ENCODE data around the gene DDX10. TPM values are rescaled to one million over a fixed set of nuclear protein-coding genes. Genes with fewer than 3 reads are reported as not detected.

The DDX10 gene
- total and polyA plus RNA-seq, 9 donors = 13.1 to 34.3 (median 25.7) TPM

DNA sequence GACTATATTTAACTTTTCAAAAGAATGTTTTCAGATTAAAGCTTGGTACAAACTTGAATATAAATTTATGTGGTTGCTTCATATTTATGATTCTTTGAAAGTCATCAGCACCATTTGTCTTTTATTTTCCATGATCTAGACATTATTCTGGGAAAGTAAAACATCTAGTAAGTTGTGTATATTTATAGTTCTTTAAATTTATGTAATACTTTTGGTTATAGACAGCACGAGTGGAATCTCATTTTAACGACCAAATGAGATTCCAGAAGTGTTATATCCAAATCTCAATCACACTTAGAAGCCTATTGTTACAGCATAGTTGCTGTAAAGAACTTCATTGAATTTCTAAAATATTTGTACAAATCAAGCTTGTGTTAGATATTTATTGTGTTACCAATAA, 212.3 kb downstream of the DDX10 start:
- Histone ChIP-seq H3K27ac (no peak overlapping the region), H3K4me1 (ENCODE audit: insufficient read depth) (no peaks in the 10 kb centered on the region), H3K9me3 (no peaks in the 10 kb centered on the region), H3K36me3 (no peaks in the 10 kb centered on the region), H3K27me3 (no peaks in the 10 kb centered on the region), H3K4me3 (no peak overlapping the region)
- 39 to 56% (median 49%) methylated on average over 2 of the region's 2 CpGs for WGBS, 3 donors
- no peak for DNase-seq
- no peak for TF ChIP-seq EP300 (IDR thresholded peaks at IDR 0.05)
- TF ChIP-seq, protein P1, sequence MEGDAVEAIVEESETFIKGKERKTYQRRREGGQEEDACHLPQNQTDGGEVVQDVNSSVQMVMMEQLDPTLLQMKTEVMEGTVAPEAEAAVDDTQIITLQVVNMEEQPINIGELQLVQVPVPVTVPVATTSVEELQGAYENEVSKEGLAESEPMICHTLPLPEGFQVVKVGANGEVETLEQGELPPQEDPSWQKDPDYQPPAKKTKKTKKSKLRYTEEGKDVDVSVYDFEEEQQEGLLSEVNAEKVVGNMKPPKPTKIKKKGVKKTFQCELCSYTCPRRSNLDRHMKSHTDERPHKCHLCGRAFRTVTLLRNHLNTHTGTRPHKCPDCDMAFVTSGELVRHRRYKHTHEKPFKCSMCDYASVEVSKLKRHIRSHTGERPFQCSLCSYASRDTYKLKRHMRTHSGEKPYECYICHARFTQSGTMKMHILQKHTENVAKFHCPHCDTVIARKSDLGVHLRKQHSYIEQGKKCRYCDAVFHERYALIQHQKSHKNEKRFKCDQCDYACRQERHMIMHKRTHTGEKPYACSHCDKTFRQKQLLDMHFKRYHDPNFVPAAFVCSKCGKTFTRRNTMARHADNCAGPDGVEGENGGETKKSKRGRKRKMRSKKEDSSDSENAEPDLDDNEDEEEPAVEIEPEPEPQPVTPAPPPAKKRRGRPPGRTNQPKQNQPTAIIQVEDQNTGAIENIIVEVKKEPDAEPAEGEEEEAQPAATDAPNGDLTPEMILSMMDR (IDR thresholded peaks at IDR 0.05) = no peak
- intact Hi-C loops (cut with DNase I) = no loop called here

DNA sequence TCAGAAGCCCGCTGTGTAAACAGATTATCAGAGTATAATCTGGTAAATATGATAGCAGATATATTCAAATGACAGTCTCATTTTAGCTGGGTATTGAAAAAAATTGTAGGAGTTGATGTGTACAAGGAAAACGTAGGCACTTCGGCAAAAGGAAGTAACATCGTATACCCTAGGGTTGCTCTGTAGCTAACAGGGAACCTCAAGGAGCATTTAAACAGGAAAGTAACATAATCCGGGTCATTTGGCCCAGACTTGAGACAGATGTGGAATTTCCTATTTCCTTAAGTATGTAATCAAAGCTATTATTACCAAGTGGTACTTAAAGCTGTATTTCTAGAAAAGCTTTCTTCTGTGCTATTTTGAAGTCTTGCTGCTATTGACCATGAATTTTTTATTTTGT, 215.6 kb downstream of the DDX10 start:
- H3K4me1 ChIP-seq (ENCODE audit: insufficient read depth) = no peaks in the 10 kb centered on the region
- no peak for TF ChIP-seq EP300 (IDR thresholded peaks at IDR 0.05)
- no peak for TF ChIP-seq POLR2A (IDR thresholded peaks at IDR 0.05)
- TF ChIP-seq, protein P1 (IDR thresholded peaks at IDR 0.05) = no peak
- no peaks in the 10 kb centered on the region for H3K27me3 ChIP-seq
- H3K9me3 ChIP-seq = no peaks in the 10 kb centered on the region
- 60 to 66% (median 65%) methylated on average over 5 of the region's 5 CpGs for WGBS, 3 donors
- no peak overlapping the region for H3K4me3 ChIP-seq
- intact Hi-C loops (cut with DNase I) = no loop called here
- no peaks in the 10 kb centered on the region for H3K36me3 ChIP-seq
- no peak overlapping the region for H3K27ac ChIP-seq
- DNase-seq = no peak

DNA sequence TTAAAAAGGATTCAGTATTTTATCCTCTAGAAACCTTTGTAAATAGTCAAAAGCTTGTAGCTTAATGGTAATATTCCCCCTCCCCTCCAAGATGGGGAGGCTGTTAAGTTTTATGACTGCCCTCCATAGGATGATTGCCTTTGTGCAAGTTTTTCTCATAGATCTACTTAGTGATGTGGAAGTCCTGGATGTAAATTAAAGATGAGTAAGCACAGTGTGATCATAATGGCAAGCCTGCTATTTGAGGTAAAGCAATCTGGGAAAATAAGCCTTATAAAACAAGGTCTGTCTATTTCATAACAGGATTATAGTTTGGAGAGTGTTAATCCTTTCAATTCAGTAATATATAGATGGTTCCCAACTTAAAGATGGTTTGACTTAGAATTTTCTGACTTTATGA, 216.3 kb downstream of the DDX10 start:
- no peaks in the 10 kb centered on the region for H3K9me3 ChIP-seq
- H3K4me3 ChIP-seq = no peak overlapping the region
- H3K27ac ChIP-seq = no peak overlapping the region
- H3K27me3 ChIP-seq = no peaks in the 10 kb centered on the region
- H3K4me1 ChIP-seq (ENCODE audit: insufficient read depth) = no peaks in the 10 kb centered on the region
- DNase-seq = no peak
- no peaks in the 10 kb centered on the region for H3K36me3 ChIP-seq
- intact Hi-C loops (cut with DNase I) = no loop called here
- TF ChIP-seq EP300 (IDR thresholded peaks at IDR 0.05) (no peak), POLR2A (IDR thresholded peaks at IDR 0.05) (no peak)
- TF ChIP-seq, protein P1 (IDR thresholded peaks at IDR 0.05) = no peak

DNA sequence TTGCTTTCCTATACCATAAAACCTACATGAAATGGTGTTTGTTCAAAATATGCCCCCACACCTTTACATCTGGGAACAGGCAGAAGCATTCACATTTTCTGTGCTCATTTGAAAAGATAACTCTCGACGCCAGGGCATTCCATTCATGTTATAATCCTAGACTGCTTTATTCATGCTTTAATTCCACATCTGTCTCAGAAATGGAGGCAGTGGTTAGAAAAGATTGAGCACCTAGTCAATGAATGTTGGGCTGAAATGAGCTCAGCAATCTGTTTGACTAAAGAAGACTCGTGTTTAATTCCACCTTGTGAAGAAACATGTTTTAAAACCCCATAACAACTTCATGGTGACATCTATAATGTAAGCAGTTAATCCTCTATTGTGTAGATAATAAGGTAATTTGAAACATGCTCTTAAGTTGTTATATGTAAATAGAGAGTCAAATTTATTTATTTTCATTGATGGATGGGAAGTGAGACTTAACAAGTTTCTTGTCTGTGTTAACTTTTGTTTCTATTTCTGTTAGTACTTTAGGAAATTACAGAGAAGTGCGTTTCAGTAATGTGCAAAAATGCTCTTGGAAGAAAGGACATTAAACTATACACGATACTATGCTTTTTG, 217.5 kb downstream of the DDX10 start:
- no peak for DNase-seq
- H3K27me3 ChIP-seq = no peaks in the 10 kb centered on the region
- no peaks in the 10 kb centered on the region for H3K4me1 ChIP-seq (ENCODE audit: insufficient read depth)
- 85 to 87% (median 86%) methylated on average over 5 of the region's 5 CpGs for WGBS, 3 donors
- intact Hi-C loops (cut with DNase I) = no loop called here
- no peaks in the 10 kb centered on the region for H3K36me3 ChIP-seq
- no peaks in the 10 kb centered on the region for H3K9me3 ChIP-seq
- TF ChIP-seq POLR2A (IDR thresholded peaks at IDR 0.05) = no peak
- TF ChIP-seq, protein P1 (IDR thresholded peaks at IDR 0.05) = no peak
- TF ChIP-seq EP300 (IDR thresholded peaks at IDR 0.05) = no peak
- no peak overlapping the region for H3K4me3 ChIP-seq
- H3K27ac ChIP-seq = no peak overlapping the region

Measured in ovary (tissue), 9 donors.